Osteoblast (primary cell): ENCODE measurements around the gene ASMT. TPM values are rescaled to one million over a fixed set of nuclear protein-coding genes. Genes with fewer than 3 reads are reported as not detected.

Source experiments
- DNase-seq: peaks from one replicate; pipeline ENCODE4 v3.0.0; 2011; ENCODE audit warnings: low spot score, mixed read lengths; ENCODE audit not compliant: insufficient read length; ENCODE audit errors: missing footprints
- H2AFZ ChIP-seq: 2 replicates; pipeline ENCODE4 v1.6.0; 2011; ENCODE audit warnings: mild to moderate bottlenecking, low read length
- H3K27ac ChIP-seq: 2 replicates; pipeline ENCODE4 v1.5.1; 2011; ENCODE audit warnings: mild to moderate bottlenecking, low read depth, low read length, moderate library complexity
- H3K27me3 ChIP-seq: 2 replicates; pipeline ENCODE4 v1.6.0; 2012; ENCODE audit warnings: mild to moderate bottlenecking, control low read depth, inconsistent platforms, low read length, moderate library complexity; ENCODE audit not compliant: insufficient read depth
- H3K36me3 ChIP-seq: 2 replicates; pipeline ENCODE4 v1.5.1; 2011; ENCODE audit warnings: mild to moderate bottlenecking, low read length, control low read depth, moderate library complexity; ENCODE audit not compliant: insufficient read depth
- H3K4me1 ChIP-seq: 2 replicates; pipeline ENCODE4 v1.5.1; 2011; ENCODE audit warnings: mild to moderate bottlenecking, low read length, control low read depth, moderate library complexity; ENCODE audit not compliant: insufficient read depth
- H3K4me2 ChIP-seq: 2 replicates; pipeline ENCODE4 v1.6.0; 2011; ENCODE audit warnings: mild to moderate bottlenecking, low read length; ENCODE audit not compliant: insufficient read depth
- H3K4me3 ChIP-seq: fragments of 200-600 bp; sonication (generic); 3 replicates; pipeline ENCODE4 v1.5.1; 2012; ENCODE audit warnings: mild to moderate bottlenecking, low read length, inconsistent platforms; ENCODE audit not compliant: insufficient read depth
- H3K79me2 ChIP-seq: 2 replicates; pipeline ENCODE4 v1.6.0; 2012; ENCODE audit warnings: mild to moderate bottlenecking, low read length, control low read depth, inconsistent platforms; ENCODE audit not compliant: insufficient read depth
- H3K9me3 ChIP-seq: 2 replicates; pipeline ENCODE4 v1.5.1; 2011; ENCODE audit warnings: low read depth, low read length, control low read depth
- H4K20me1 ChIP-seq: 2 replicates; pipeline ENCODE4 v1.6.0; 2012; ENCODE audit warnings: mild to moderate bottlenecking, low read length, control low read depth; ENCODE audit not compliant: insufficient read depth
- total RNA-seq: library from RNA; depleted of rRNA; stranded (reverse); fragments of >200 nt; gene quantifications from 2 replicates; pipeline ENCODE4 v1.2.3, GENCODE V29; 2012
- TF ChIP-seq, protein P1 (sequence below): IDR thresholded peaks from 2 replicates; pipeline ENCODE4 v1.5.1; 2011; ENCODE audit warnings: mild to moderate bottlenecking, low read depth, low read length, moderate library complexity; ENCODE audit errors: extremely low read depth

The ASMT gene
- total RNA-seq, 1 donor: 0.36 TPM

DNA sequence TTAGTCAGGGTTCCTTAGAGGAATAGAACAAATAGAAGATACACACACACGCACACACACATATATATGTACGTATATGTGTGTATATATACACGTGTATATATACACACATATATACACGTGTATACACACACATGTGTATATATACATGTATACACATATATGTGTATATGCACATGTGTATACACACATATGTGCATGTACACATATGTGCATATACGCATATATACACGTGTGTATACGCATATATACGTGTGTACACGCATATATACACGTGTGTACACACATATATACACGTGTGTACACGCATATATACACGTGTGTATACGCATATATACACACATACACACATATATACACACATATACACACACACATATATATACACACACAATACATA is 41.5 kb downstream of the ASMT start:
- Histone ChIP-seq H3K4me2 (no peak overlapping the region), H3K27ac (no peak overlapping the region), H3K4me3 (no peak overlapping the region), H2AFZ (no peak overlapping the region), H4K20me1 (no peaks in the 10 kb centered on the region), H3K36me3 (no peaks in the 10 kb centered on the region), H3K4me1 (no peaks in the 10 kb centered on the region), H3K27me3 (no peaks in the 10 kb centered on the region), H3K9me3 (no peaks in the 10 kb centered on the region), H3K79me2 (no peaks in the 10 kb centered on the region)
- DNase-seq: no peak
- TF ChIP-seq, protein P1, sequence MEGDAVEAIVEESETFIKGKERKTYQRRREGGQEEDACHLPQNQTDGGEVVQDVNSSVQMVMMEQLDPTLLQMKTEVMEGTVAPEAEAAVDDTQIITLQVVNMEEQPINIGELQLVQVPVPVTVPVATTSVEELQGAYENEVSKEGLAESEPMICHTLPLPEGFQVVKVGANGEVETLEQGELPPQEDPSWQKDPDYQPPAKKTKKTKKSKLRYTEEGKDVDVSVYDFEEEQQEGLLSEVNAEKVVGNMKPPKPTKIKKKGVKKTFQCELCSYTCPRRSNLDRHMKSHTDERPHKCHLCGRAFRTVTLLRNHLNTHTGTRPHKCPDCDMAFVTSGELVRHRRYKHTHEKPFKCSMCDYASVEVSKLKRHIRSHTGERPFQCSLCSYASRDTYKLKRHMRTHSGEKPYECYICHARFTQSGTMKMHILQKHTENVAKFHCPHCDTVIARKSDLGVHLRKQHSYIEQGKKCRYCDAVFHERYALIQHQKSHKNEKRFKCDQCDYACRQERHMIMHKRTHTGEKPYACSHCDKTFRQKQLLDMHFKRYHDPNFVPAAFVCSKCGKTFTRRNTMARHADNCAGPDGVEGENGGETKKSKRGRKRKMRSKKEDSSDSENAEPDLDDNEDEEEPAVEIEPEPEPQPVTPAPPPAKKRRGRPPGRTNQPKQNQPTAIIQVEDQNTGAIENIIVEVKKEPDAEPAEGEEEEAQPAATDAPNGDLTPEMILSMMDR: no peak

DNA sequence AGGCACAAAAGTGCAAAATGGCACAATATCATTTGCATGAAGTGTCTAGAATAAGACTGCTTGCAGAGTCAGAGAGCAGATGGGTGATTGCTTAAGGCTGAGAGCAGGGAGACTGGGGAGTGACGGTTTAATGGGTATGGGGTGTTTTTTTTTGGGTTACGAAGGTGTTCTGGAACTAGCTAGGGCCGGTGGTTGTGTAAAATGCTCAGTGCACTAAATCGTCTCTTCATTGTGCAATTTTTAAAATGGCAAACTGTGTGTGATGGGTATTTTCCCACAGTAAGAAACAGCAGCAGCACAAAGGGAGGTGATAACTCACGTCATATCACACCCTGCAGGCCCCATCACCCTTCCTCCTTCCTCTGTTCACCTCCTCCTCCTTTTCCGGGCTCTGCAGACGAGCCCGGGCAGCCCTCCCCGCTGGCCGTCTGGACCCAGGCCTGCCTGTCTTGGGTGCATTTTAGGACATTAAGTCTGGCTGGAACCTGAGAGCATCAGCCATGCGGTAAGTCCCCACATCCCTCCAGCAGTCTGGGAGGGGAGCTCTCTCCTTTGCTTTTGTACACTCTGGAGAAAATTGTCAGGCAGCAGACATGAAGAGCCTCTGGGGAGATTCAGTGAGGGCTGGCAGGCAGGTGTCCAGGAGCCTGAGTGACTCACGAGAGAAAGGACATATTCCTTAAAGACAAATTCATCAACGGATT is 42.7 kb downstream of the ASMT start:
- Histone ChIP-seq H3K4me1 (no peaks in the 10 kb centered on the region), H3K27ac (no peak overlapping the region), H3K4me2 (no peak overlapping the region), H3K27me3 (no peaks in the 10 kb centered on the region), H3K79me2 (no peaks in the 10 kb centered on the region), H3K4me3 (no peak overlapping the region), H2AFZ (no peak overlapping the region), H3K36me3 (no peaks in the 10 kb centered on the region), H4K20me1 (no peaks in the 10 kb centered on the region), H3K9me3 (no peaks in the 10 kb centered on the region)
- DNase-seq: no peak
- TF ChIP-seq, protein P1: no peak

DNA sequence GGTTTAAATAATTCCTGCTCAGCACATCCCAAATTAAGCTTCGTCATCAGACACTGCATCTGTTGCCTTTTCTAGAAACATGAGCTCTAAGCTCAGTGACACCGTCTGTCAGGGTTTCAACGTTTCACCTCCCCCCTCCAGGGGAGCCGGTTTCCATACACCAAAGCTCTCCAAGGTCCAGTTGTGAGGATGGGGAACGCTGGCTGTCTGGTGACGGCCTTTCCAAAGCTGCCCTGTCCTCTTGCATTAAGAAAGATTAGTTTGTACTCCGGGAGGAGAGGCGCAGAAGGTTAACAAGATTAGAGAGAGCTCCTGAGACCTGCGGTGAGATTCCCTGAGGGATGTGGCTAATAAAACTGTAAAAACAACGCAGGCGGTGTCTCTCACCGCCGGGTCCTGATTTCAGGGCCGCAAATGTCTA is 43.2 kb downstream of the ASMT start:
- H3K27me3 ChIP-seq: no peaks in the 10 kb centered on the region
- H2AFZ ChIP-seq: no peak overlapping the region
- TF ChIP-seq, protein P1: no peak
- H3K4me3 ChIP-seq: no peak overlapping the region
- H3K4me2 ChIP-seq: no peak overlapping the region
- H3K79me2 ChIP-seq: no peaks in the 10 kb centered on the region
- no peaks in the 10 kb centered on the region for H3K9me3 ChIP-seq
- H3K36me3 ChIP-seq: no peaks in the 10 kb centered on the region
- no peaks in the 10 kb centered on the region for H4K20me1 ChIP-seq
- H3K4me1 ChIP-seq: no peaks in the 10 kb centered on the region
- no peak overlapping the region for H3K27ac ChIP-seq
- DNase-seq: no peak

DNA sequence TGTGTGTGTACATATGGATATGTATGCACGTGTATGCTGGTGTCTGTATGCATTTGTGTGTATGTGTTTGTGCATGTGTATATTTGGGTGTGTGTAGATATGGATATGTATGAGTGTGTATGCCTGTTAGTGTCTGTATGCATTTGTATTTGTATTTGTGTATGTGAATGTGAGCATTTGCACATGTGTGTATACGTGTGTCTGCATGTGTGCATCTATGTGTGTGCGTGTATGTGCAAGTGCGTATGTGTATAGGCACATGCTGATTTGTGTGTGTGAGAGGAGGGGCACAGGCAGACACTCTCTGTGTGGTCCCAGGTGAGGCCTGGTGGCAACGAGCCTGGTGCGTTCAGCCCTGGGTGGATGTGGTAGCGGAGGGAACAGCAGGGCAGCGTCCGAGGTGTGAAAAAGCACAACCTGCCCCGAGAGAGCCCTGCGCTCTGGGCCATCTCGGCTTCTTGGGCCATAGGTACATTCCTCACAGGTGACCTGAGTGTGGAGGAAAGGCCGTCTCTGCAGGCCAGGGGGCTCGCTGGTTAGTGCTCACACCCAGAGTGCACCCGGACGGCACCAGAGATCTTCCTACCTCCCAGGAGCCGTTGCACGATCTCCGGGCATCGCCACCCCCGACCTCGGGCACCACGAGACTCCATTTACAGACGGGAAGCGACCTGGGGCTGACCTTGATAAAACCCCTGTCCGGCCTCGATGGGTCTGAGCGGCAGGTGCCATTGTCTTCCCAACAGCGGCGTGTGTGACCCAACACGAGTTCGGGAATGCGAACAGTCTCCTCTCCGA is 45.0 kb downstream of the ASMT start:
- no peaks in the 10 kb centered on the region for H3K9me3 ChIP-seq
- H2AFZ ChIP-seq: no peak overlapping the region
- no peak overlapping the region for H3K4me2 ChIP-seq
- no peak overlapping the region for H3K4me3 ChIP-seq
- H3K27ac ChIP-seq: no peak overlapping the region
- TF ChIP-seq, protein P1: no peak
- no peaks in the 10 kb centered on the region for H3K79me2 ChIP-seq
- no peaks in the 10 kb centered on the region for H3K4me1 ChIP-seq
- no peak for DNase-seq
- H3K27me3 ChIP-seq: no peaks in the 10 kb centered on the region
- no peaks in the 10 kb centered on the region for H4K20me1 ChIP-seq
- H3K36me3 ChIP-seq: no peaks in the 10 kb centered on the region
